HG03159 (cell line): ENCODE measurements around the gene CS.
A peak's percentile ranks its signal among the peaks of the same experiment; 100 is the strongest.

Experiments
- ATAC-seq: cut with Tn5 transposase; IDR thresholded peaks from one replicate; pipeline ENCODE4 v1.9.1; 2021; ENCODE audit warnings: mild to moderate bottlenecking, moderate library complexity; ENCODE audit not compliant: unreplicated experiment

CS gene

DNA sequence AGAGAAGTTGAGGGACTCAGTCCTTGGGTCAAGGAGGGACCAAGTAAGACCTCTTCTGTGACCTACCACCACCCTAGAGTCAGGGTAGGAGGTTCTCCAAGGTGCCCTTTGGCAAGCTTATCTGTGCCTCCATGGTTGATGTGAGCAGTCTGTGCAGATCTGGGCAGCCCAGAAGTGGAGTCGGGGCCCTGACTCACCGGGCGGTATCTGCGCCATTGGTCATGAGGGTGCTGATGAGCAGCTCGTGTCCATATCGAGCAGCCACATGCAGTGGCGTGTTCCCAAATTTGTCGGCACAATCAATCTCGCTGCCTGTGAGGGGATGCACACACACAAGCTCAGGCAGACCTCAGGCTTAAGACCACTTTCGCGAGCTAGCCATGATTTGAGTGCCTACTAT, 47.0 kb downstream of the CS start:
- no peak for ATAC-seq

DNA sequence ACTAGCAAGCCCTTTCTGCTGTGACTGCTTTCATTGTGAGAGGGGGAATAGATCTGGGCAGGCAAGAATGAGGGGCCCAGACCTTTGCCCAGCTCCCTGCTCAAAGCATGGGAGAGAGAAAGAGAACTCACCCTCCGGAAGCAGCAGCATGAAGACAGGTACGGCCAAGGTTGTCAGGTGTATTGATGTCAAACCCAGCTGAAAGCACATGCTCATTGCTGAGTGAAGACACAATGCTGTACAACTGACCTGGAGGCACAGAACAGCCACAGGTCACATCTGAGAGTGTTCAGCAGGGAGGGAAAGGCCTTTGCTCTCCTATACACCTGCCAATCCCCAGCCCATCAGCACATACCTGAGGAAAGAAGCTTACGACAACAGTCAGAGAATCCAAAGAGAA, 47.5 kb downstream of the CS start:
- ATAC-seq = no peak

DNA sequence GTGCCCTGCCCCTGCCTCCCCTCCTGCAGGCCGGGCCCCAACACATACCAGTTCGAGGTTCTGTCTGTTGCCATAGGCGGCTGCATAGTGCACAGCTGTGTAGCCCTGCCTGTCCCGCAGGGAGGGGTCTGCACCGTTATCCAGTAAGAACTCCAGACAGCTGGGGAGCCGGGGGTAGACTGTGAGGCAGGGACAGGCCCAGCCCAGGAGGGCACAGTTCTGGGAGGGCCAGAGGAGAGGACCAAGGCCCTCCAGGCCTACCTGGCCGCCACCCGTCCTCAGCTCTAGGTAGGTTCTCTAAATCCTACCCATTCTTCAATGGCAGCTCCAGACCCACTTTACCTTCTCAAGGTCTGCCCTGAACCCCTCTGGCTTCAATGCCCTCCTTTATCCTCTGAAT, 51.4 kb downstream of the CS start:
- no peak for ATAC-seq

DNA sequence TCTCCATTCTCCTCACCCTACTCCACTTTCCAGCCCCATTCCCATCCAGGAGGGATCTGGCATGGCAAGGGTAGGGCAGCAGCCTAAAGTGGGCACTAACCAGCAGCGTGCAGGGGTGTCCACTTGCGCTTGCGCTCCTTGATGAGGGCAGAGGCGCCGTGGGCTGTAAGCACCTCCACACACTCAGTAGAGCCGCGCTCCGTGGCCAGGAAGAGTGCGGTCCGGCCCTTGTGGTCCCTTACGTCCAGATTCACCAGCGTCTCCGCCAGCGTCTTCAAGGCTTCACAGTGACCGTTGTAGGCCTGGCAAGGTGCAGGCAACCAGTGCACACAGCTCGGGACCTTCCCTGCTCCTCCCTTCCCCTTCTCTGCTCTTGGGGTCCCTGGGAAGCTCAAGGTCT, 52.2 kb downstream of the CS start:
- ATAC-seq = no peak

DNA sequence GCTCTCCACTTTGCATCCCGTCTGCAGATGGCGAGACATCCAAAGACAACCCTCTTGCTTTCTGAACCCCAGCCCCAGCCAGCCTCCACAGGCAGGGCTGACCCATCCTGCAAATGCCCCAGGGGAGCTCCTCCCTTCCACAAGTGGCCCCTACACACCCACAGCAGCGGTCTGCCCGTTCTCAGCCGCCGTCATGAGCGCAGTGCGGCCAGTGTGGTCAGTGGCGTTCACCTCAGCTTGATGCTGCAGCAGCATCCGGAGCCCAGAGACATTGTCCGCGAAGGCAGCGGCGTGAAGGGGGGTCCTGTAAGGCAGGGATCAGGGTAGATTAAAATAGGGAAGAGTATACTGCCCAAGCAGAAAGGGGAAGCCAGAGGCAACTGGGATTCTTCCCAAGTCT, 55.6 kb downstream of the CS start:
- no peak for ATAC-seq

DNA sequence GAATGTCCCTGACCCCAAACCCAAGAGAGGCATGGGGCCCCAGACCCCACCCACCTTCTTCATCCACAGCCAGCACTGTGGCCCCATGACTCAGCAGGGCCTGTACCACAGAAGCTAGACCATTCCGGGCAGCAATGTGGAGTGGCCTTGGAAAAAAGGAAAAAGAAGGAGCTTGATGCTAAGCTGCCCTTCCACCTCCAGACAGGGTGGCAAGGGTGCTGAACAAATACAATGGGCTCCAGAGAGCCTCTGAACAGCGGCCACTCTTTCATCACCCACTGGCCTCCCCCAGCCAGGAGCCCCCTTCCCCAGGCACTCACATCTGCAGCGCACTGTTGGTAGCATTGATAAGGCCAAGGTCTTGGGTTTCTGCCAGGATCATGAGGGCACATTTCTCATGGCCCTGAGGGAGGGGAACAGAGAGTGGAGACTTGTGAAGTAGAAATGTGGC, 56.4 kb downstream of the CS start:
- ATAC-seq = no peak

DNA sequence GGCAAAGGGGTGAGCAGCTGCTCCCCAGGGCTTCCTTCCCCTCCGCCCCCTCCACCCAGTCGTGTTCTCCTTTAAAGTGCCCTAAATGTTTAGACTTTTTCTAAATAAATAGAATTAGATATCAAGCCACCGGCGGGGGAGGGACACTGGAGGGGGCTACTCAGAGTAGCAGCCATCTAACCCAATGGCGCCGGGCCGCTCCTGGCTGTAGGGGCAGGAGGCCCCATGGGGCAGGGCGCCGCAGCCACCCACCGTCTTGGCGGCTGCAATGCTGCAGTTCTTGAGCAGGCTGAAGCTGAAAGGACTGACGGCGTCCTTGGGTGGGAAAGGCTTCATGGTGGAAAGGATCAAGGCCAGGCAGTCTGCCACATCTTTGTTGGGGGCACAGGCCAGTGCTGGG, 57.1 kb downstream of the CS start:
- no peak for ATAC-seq

DNA sequence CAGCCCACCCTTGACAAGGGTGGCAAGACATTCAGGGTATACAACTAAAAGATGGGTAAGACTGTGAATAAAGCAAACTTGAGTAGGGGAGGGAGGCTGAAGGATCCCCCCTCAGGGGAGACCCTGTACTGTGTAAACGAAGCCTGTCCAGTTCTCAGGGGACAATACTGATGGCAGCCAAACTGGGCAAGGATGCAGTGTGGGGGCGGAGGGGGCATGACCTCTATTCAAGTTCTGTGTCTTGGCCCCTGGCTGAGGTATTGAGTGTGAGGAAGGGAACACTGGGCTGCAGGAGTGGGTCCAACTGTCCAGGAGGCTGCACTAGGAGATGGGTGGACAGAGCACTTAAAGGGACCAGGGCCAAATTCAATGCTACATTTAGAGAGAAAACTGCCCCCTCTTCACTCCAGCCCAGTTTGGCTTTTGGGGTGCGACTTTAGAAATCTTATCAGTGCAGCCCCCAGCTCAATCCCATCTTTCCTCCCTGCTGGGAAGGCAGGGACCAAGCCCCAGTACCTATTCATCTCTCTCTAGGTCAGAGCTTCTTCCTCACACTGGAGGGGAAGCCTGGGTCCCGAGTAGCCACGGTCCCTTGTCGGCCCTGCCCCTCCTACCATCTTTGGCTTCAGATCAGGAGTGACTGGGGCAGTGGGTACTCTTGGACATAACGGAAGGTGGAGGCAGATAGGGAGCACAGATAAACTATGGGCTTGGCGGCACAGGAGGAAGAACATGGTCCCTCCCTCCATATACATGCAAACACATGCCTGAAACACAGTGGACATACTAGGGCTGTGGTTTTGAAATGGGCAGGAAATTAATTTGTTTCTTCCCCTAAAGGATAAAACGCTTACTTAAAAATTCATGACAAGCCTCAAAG, 58.5 kb downstream of the CS start:
- no peak for ATAC-seq

DNA sequence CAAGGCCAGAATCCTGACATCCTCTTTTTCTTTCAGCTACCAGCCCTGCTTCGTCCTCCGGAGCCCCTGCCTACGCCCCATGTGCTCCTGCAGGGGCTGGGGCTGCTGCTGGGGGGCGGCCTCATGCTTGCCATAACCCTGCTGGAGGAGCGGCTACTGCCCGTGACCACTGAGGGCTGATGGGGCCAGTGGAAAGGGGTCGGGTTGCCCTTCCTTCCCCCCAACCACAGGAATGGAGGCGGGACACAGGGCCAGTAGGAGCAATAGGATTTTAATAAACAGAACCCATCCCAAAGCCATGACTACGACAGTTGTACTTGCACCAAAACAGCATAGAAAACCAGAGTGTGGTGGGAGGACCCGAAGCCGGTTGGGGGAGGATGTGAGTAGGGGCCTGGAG, 62.6 kb downstream of the CS start:
- ATAC-seq = no peak

DNA sequence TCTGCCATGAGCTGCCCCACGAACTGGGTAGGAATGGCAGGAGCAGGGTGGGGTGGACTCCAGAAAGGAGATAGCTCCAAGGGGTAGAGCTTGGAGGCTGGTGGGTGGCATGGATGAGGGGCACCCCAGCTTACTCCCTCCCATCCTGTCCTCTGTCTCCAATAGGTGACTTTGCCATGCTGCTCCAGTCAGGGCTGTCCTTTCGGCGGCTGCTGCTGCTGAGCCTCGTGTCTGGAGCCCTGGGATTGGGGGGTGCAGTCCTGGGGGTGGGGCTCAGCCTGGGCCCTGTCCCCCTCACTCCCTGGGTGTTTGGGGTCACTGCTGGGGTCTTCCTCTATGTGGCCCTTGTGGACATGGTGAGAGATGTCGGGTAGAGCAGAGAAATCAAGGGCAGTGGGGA, 63.1 kb downstream of the CS start:
- ATAC-seq = no peak

DNA sequence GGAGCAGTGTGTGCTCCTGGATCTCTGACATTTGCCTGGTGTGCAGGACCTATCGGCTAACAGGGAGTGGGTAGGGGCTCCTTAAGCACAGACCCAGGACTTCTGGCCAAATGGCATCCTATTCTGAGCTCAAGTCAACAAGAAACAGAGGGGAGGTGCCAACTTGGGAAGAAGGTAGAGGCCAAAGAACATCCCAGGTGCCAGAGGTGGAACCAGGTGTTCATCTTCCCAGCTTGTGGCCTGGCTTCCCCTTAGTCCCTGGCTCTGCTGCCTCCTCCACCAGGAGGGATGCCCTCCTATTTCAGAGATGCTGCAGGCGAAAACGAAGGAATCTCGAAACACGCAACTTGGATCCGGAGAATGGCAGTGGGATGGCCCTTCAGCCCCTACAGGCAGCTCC, 64.0 kb downstream of the CS start:
- no peak for ATAC-seq

DNA sequence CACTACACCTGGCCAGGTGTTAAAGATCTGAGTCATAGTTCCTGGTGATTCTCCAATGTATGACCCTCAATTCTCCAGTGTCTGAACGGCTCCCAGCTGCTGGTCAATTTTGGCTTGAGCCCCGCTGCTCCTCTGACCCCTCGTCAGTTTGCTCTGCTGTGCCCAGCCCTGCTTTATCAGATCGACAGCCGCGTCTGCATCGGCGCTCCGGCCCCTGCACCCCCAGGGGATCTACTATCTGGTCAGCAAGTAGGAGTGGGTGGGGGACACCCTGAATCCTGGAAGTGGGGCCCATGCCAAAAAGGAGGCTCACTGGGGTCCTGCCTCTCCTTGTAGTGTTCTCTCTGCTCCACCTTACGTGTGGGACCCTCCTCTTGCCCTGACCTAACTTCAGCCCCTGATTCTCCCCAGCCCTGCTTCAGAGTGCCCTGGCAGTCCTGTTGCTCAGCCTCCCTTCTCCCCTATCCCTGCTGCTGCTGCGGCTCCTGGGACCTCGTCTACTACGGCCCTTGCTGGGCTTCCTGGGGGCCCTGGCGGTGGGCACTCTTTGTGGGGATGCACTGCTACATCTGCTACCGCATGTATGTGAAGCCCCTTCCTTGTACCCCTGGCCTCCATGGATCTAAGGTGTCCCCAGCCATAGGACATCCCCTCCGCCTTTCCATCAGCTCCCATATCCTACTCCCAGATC, 65.2 kb downstream of the CS start:
- ATAC-seq = no peak

DNA sequence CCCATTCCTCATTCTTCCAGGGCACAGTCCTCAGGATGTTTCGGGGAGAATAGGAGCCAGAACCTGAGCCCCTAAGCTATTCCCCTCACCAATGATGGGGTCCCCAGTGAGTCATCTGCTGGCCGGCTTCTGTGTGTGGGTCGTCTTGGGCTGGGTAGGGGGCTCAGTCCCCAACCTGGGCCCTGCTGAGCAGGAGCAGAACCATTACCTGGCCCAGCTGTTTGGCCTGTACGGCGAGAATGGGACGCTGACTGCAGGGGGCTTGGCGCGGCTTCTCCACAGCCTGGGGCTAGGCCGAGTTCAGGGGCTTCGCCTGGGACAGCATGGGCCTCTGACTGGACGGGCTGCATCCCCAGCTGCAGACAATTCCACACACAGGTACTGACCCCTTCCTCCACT, 68.9 kb downstream of the CS start:
- no peak for ATAC-seq

DNA sequence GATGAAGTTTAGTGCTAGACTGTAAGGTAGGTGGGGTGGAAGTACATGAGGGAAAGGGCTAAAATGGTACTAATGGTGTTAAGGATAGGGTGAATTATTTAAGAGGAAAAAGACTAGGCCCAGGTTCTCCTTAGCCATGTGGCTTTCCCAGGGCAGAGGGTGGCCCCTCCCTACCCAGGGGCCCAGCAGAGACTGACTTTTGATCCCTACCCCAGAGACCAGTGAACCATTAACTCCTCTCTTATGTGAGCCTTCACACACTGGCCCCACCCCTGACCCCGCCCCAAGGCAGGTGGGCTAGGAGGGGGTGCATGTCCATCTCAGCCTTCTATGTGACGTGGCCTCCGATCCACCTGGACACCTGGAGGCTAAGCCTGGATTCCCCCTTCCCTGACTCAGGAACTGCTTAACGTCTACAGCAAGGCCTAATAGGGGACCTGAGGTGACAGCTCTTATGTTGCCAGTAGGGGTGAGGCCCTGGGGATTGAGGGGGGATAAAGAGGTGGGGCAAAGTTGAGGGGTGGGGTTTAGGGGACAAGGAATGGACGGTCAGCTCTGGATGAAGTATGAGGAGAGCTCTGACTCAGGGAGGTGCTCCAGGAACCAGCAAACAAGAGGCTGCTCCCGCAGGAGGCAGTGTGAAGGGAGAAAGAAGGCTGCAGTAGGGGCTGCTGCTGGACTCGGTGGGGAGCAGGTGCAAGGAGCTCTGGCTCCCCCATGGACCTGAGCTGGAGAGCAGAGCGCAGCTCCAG, 69.5 kb downstream of the CS start:
- no peak for ATAC-seq

DNA sequence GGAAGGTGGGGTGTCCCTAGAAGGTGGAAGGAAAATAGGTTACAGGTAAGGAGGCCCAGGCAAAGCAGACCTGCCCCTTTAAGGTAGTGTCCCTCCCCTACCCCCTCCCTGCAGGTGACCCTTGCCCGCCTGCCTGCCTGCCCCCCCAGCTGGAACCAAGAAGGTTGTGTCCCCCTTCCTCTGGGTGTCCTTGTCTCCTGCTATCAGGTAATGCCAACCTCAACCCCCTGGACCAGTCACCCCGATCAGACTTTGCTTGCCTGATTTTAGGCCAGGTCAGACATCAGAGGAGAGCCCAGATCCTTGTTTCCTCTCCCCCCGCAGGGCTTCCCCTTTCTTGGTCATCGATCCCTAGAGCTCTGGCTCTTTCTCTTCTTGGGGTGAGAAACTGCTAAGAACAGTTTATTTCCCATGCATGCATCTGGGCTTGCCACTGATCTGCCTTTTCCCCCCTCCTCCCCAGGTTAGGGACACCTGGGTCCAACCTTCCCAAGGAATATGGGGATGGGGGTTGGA, 70.2 kb downstream of the CS start, which contains the start of gene SLC39A5:
Gene SLC39A5 (plus strand): TSS at position 136 of the 516 bp plus-strand sequence. CDS start 1,224 bp downstream, outside the sequence.
- no peak for ATAC-seq

DNA sequence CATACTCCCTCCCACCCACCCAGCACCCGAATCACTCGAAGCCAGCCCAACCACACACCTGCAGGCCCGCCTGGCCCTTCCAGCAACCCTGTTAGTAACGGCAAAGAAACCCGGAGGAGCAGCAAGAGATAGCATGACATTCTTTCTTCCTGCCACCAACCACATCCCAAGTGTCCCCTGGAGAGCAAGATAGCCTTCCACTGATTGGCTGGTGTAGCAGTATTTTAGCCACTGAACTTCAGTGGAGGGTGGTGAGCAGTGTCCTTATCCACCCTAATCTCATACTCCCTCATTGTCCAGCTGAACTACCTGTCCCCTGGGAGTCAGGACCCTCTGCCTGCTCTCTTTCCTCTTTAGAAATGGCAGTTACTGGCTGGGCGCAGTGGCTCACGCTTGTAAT, 71.0 kb downstream of the CS start:
- ATAC-seq = no peak

DNA sequence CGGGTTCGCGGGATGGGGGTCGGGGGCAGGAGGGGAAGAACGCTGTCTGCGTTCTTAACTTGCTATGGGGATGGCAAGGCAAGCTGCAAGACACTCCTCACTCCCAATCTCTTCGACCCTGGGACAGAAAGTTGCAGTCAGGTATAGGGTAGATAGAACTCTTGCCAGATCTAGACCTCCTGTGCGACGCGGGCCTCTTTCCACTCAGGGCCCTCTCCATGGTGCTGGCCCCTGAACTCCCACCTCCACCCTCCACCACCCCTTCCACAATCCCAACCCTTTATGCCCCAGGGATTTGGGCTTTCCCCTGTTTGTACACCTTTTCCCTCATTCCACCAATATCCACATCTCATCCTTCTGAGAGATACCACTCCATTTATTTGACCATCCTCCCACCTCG, 75.2 kb downstream of the CS start:
- ATAC-seq = no peak

DNA sequence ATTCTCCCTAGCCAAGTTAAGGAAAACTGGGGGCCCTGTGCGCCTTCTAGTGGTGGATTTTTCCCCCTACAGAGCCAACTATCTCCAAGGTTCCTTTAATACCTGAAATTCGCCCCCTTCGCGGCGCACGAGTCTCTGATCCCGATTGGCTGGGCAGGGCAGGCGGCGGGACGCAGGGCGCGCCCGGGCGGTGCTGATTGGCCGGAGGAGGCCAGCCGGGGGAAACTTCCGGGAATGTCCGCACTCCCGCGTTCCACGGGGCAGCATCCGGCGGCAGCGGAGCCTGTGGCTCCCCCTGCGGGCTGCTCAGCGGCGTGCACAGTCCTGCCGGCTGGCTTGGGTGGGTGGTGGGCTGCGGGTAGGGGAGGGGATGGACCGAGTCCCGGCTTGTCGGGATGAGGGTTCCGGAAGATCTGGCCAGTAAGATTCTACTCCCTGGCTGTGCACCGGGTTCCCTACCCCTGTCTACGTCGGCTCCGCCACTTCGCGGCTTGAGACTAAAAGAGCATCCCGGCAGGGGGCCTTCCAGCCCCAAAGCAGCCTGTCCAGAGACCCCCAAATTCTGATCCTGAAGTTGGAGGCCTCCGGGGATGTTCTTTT, 75.9 kb downstream of the CS start, which contains the start of gene NABP2:
Gene NABP2 (plus strand): TSS at position 241 of the 600 bp plus-strand sequence. CDS start 515 bp downstream, outside the sequence.
- ATAC-seq = peak; percentile 64

DNA sequence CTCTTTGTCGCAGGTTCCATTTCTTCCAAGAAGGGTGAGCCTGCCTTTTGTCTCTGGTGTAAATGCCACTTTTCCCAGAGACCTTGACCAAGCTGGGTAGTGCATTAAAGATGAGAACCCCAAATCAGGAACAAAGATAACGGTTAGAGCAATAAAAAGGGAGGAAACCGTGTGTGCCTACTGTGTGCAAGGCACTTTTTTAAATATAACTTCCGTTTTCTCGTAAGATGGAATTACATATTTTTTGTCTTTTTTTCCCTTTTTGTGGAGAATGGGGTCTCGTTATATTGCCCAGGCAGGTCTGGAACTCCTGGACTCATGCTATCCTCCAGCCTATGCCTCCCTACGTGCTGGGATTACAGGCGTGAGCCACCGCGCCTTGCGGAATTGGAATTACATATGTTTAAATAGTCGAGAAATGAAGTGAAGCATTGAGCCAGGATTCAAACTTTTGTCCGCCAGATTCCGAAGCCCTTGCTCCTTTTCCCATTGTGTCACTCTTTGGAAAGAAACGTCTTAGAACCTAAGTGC, 76.5 kb downstream of the CS start:
- ATAC-seq = no peak

DNA sequence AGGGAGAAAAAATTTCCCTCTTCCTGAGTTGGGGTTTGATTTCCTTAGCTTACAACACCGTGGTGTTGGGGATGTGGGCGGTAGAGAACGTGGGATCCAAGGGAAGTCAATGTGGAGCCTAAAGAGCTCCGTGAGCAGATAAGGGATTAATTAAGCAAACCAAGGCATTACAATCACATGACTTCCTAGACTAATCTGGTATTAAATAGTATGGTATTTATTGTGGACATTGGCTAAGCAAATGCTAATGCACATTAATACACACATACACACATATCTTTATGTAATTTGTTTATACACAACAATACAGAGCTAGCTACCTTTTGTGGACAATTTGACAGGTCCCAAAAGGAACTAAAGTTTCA, 77.6 kb downstream of the CS start:
- no peak for ATAC-seq
